Neural progenitor cell (in vitro differentiated cells): Measurements from ENCODE around the gene SETD3. TPM values are rescaled to one million over a fixed set of nuclear protein-coding genes. Genes with fewer than 3 reads are reported as not detected.

Experiments used
- DNase-seq: peaks from one replicate; pipeline ENCODE4 v3.0.0-alpha.2; 2016; ENCODE audit warnings: low spot score
- H2AFZ ChIP-seq: fragments of 200-600 bp; sonication (generic); replicated peaks from 2 replicates; pipeline ENCODE4 v1.6.1; 2016; ENCODE audit warnings: antibody characterized with exemption
- H3F3A ChIP-seq: fragments of 200-600 bp; sonication (generic); 2 replicates; pipeline ENCODE4 v1.6.1; 2016; ENCODE audit warnings: antibody characterized with exemption, low read depth
- H3K27ac ChIP-seq: fragments of 200-600 bp; sonication (generic); 2 replicates; pipeline ENCODE4 v1.5.1; 2016; ENCODE audit warnings: mild to moderate bottlenecking
- H3K27me3 ChIP-seq: fragments of 200-600 bp; sonication (generic); 2 replicates; pipeline ENCODE4 v1.6.1; 2016; ENCODE audit warnings: mild to moderate bottlenecking, moderate library complexity
- H3K36me3 ChIP-seq: fragments of 200-600 bp; sonication (generic); 2 replicates; pipeline ENCODE4 v1.5.1; 2016
- H3K4me1 ChIP-seq: fragments of 200-600 bp; sonication (generic); 2 replicates; pipeline ENCODE4 v1.6.1; 2016; ENCODE audit warnings: mixed run types
- H3K4me2 ChIP-seq: fragments of 200-600 bp; sonication (generic); 2 replicates; pipeline ENCODE4 v1.6.1; 2016
- H3K4me3 ChIP-seq: fragments of 200-600 bp; sonication (generic); 2 replicates; pipeline ENCODE4 v1.5.1; 2016
- H3K79me2 ChIP-seq: fragments of 200-600 bp; sonication (generic); 2 replicates; pipeline ENCODE4 v1.6.1; 2016; ENCODE audit warnings: low read depth
- H3K9ac ChIP-seq: fragments of 200-600 bp; sonication (generic); 2 replicates; pipeline ENCODE4 v1.6.1; 2016
- H3K9me3 ChIP-seq: fragments of 200-600 bp; sonication (generic); 2 replicates; pipeline ENCODE4 v1.5.1; 2016; ENCODE audit warnings: low read depth
- H4K20me1 ChIP-seq: fragments of 200-600 bp; sonication (generic); 2 replicates; pipeline ENCODE4 v1.6.1; 2016; ENCODE audit warnings: low read depth
- H3K27ac Mint-ChIP-seq: 3 replicates; pipeline ENCODE4 v1.8.0; 2021; ENCODE audit warnings: mixed read lengths
- H3K27me3 Mint-ChIP-seq: 2 replicates; pipeline ENCODE4 v1.8.0; 2022; ENCODE audit warnings: low read depth, mild to moderate bottlenecking, inconsistent platforms, moderate library complexity, mixed read lengths; ENCODE audit not compliant: insufficient read depth
- H3K36me3 Mint-ChIP-seq: 3 replicates; pipeline ENCODE4 v1.8.0; 2021; ENCODE audit warnings: mixed read lengths
- H3K4me1 Mint-ChIP-seq: 3 replicates; pipeline ENCODE4 v1.8.0; 2021; ENCODE audit warnings: mixed read lengths
- H3K4me3 Mint-ChIP-seq: 3 replicates; pipeline ENCODE4 v1.8.0; 2021; ENCODE audit warnings: mild to moderate bottlenecking, moderate library complexity, mixed read lengths
- H3K9me3 Mint-ChIP-seq: 3 replicates; pipeline ENCODE4 v1.8.0; 2020; ENCODE audit warnings: mixed read lengths
- CTCF ChIP-seq: fragments of 200-600 bp; sonication (generic); IDR thresholded peaks from 2 replicates; pipeline ENCODE4 v1.5.1; 2017; ENCODE audit warnings: antibody characterized with exemption, mild to moderate bottlenecking
- EZH2 ChIP-seq: fragments of 200-600 bp; sonication (generic); IDR thresholded peaks from 2 replicates; pipeline ENCODE4 v1.6.1; 2017; ENCODE audit warnings: antibody characterized with exemption, mild to moderate bottlenecking, moderate library complexity
- EZH2phosphoT487 ChIP-seq: fragments of 200-600 bp; sonication (generic); IDR thresholded peaks from 2 replicates; pipeline ENCODE4 v1.6.1; 2017; ENCODE audit warnings: antibody characterized with exemption
- total RNA-seq: library from RNA; depleted of rRNA; stranded (reverse); fragments of >200 nt; gene quantifications from 2 replicates; pipeline ENCODE4 v1.2.3, GENCODE V29; 2015; ENCODE audit warnings: low replicate concordance

The SETD3 gene
- total RNA-seq, 1 donor from 2014 or later, result 68.0 TPM

- no peak for TF ChIP-seq EZH2
- no peak for TF ChIP-seq CTCF
- no peak for TF ChIP-seq EZH2phosphoT487
- Histone ChIP-seq H3K4me3 (no peak overlapping the region), H3K27ac (no peak overlapping the region), H3K4me2 (no peak overlapping the region), H3K36me3 (no peaks in the 10 kb centered on the region), H3K9ac (no peak overlapping the region), H3K4me1 (no peaks in the 10 kb centered on the region), H3F3A (no peaks in the 10 kb centered on the region), H2AFZ (no peak overlapping the region), H4K20me1 (peaks cover 70% of the 10 kb centered on the region), H3K27me3 (no peaks in the 10 kb centered on the region), H3K79me2 (peaks cover 57% of the 10 kb centered on the region), H3K9me3 (no peaks in the 10 kb centered on the region)
- Mint-ChIP-seq H3K4me1 (peaks cover 21% of the 10 kb centered on the region), H3K27me3 (peaks cover 2% of the 10 kb centered on the region), H3K36me3 (peaks cover 14% of the 10 kb centered on the region), H3K4me3 (no peak overlapping the region), H3K9me3 (no peaks in the 10 kb centered on the region), H3K27ac (no peak overlapping the region)
- no peak for DNase-seq
Measured at GRCh38 chr14:99465288-99465687, 15.4 kb downstream of the SETD3 start.

GRCh38 chr14:99463974-99464373 lies 16.7 kb downstream of the SETD3 start:
- Histone ChIP-seq H3K27me3 (no peaks in the 10 kb centered on the region), H3K27ac (no peak overlapping the region), H3K36me3 (no peaks in the 10 kb centered on the region), H3F3A (no peaks in the 10 kb centered on the region), H3K79me2 (peaks cover 43% of the 10 kb centered on the region), H3K4me1 (no peaks in the 10 kb centered on the region), H4K20me1 (peaks cover 59% of the 10 kb centered on the region), H3K4me2 (no peak overlapping the region), H3K9me3 (no peaks in the 10 kb centered on the region), H3K9ac (no peak overlapping the region), H3K4me3 (no peak overlapping the region), H2AFZ (no peak overlapping the region)
- no peak for DNase-seq
- Mint-ChIP-seq H3K4me3 (no peak overlapping the region), H3K36me3 (peaks cover 16% of the 10 kb centered on the region), H3K27me3 (peaks cover 2% of the 10 kb centered on the region), H3K4me1 (peaks cover 15% of the 10 kb centered on the region), H3K27ac (no peak overlapping the region), H3K9me3 (no peaks in the 10 kb centered on the region)
- TF ChIP-seq EZH2phosphoT487, result no peak
- no peak for TF ChIP-seq EZH2
- no peak for TF ChIP-seq CTCF

- Histone ChIP-seq H3K27ac (no peak overlapping the region), H3K9ac (no peak overlapping the region), H3K4me3 (no peak overlapping the region), H3K36me3 (peaks cover 8% of the 10 kb centered on the region), H3K4me2 (no peak overlapping the region), H4K20me1 (peaks cover 41% of the 10 kb centered on the region), H3K9me3 (no peaks in the 10 kb centered on the region), H3K79me2 (peaks cover 26% of the 10 kb centered on the region), H3K27me3 (no peaks in the 10 kb centered on the region), H3K4me1 (no peaks in the 10 kb centered on the region), H3F3A (no peaks in the 10 kb centered on the region), H2AFZ (no peak overlapping the region)
- Mint-ChIP-seq H3K27me3 (peaks cover 2% of the 10 kb centered on the region), H3K4me1 (peaks cover 4% of the 10 kb centered on the region), H3K36me3 (peaks cover 20% of the 10 kb centered on the region), H3K27ac (no peak overlapping the region), H3K9me3 (no peaks in the 10 kb centered on the region), H3K4me3 (no peak overlapping the region)
- TF ChIP-seq EZH2phosphoT487 (no peak), CTCF (no peak), EZH2 (no peak)
- no peak for DNase-seq
Measured at GRCh38 chr14:99462210-99462609, 18.4 kb downstream of the SETD3 start.
